Neuronal stem cell (in vitro differentiated cells): ENCODE data around the gene RPIA.

Source experiments
- DNase-seq: peaks from one replicate; pipeline ENCODE4 v3.0.0-alpha.2; 2013; ENCODE audit warnings: low spot score
- H2AFZ ChIP-seq: one replicate; pipeline ENCODE4 v1.6.1; 2013; ENCODE audit warnings: mild to moderate bottlenecking, low read length, inconsistent platforms
- H2AK5ac ChIP-seq: 2 replicates; pipeline ENCODE4 v1.6.1; 2013; ENCODE audit warnings: low read depth, mild to moderate bottlenecking, inconsistent platforms, low read length, moderate library complexity, mixed read lengths
- H2BK120ac ChIP-seq: 2 replicates; pipeline ENCODE4 v1.6.1; 2013; ENCODE audit warnings: low read depth, mild to moderate bottlenecking, inconsistent platforms, low read length, moderate library complexity, mixed read lengths
- H2BK12ac ChIP-seq: one replicate; pipeline ENCODE4 v1.6.1; 2013; ENCODE audit warnings: low read length, inconsistent platforms
- H2BK15ac ChIP-seq: 2 replicates; pipeline ENCODE4 v1.6.1; 2013; ENCODE audit warnings: mild to moderate bottlenecking, low read length, inconsistent platforms, mixed read lengths
- H2BK5ac ChIP-seq: one replicate; pipeline ENCODE4 v1.6.1; 2013; ENCODE audit warnings: inconsistent platforms, mild to moderate bottlenecking, low read length, moderate library complexity
- H3K14ac ChIP-seq: one replicate; pipeline ENCODE4 v1.6.1; 2013; ENCODE audit warnings: low read length, inconsistent platforms
- H3K18ac ChIP-seq: 2 replicates; pipeline ENCODE4 v1.6.1; 2013; ENCODE audit warnings: low read length, inconsistent platforms
- H3K23ac ChIP-seq: 2 replicates; pipeline ENCODE4 v1.6.1; 2013; ENCODE audit warnings: low read depth, mild to moderate bottlenecking, mixed read lengths, low read length, inconsistent platforms; ENCODE audit not compliant: poor library complexity
- H3K27ac ChIP-seq: replicated peaks from 3 replicates; pipeline ENCODE4 v1.5.1; 2013; ENCODE audit warnings: low read length, inconsistent platforms
- H3K27me3 ChIP-seq, 3 experiments: 2 replicates each; pipeline ENCODE4 v1.6.1; 2013; ENCODE audit warnings: low read length in 3 of 3, mild to moderate bottlenecking in 2 of 3, inconsistent platforms in 1 of 3, low read depth in 1 of 3, mixed read lengths in 1 of 3, moderate library complexity in 1 of 3; ENCODE audit not compliant: control insufficient read depth in 3 of 3, insufficient read depth in 3 of 3
- H3K36me3 ChIP-seq, 2 donors: replicated peaks in 1 of 2; 2 replicates each; pipeline ENCODE4 v1.6.1; 2013; ENCODE audit warnings: low read length in 2 of 2; ENCODE audit not compliant: control insufficient read depth in 2 of 2, insufficient read depth in 2 of 2
- H3K4ac ChIP-seq: 2 replicates; pipeline ENCODE4 v1.6.1; 2013; ENCODE audit warnings: inconsistent platforms, mild to moderate bottlenecking, low read length, moderate library complexity
- H3K4me1 ChIP-seq, 2 donors: 1 replicate in 1 of 2; 2 replicates in 1 of 2; pipeline ENCODE4 v1.6.1; 2013; ENCODE audit warnings: low read length in 2 of 2, low read depth in 1 of 2; ENCODE audit not compliant: control insufficient read depth in 2 of 2, insufficient read depth in 1 of 2
- H3K4me2 ChIP-seq: one replicate; pipeline ENCODE4 v1.6.1; 2013; ENCODE audit warnings: mild to moderate bottlenecking, low read length, inconsistent platforms; ENCODE audit not compliant: insufficient read depth, poor library complexity, severe bottlenecking
- H3K4me3 ChIP-seq, 2 donors: 2 replicates each; pipeline ENCODE4 v1.5.1; 2013; ENCODE audit warnings: low read length in 2 of 2, mild to moderate bottlenecking in 2 of 2, inconsistent platforms in 1 of 2, moderate library complexity in 1 of 2
- H3K79me1 ChIP-seq: one replicate; pipeline ENCODE4 v1.6.1; 2013; ENCODE audit warnings: low read depth, mild to moderate bottlenecking, inconsistent platforms, low read length, moderate library complexity
- H3K9ac ChIP-seq: one replicate; pipeline ENCODE4 v1.6.1; 2013; ENCODE audit warnings: mild to moderate bottlenecking, low read depth, low read length, inconsistent platforms; ENCODE audit not compliant: poor library complexity
- H3K9me3 ChIP-seq, 2 donors: replicated peaks in 1 of 2; 2 replicates each; pipeline versions ENCODE3 to v1.6.1; 2013; ENCODE audit warnings: low read length in 2 of 2, mild to moderate bottlenecking in 2 of 2, inconsistent platforms in 1 of 2, low read depth in 1 of 2, mixed read lengths in 1 of 2, moderate library complexity in 1 of 2; ENCODE audit not compliant: control insufficient read depth in 2 of 2, insufficient read depth in 1 of 2
- H4K8ac ChIP-seq: one replicate; pipeline ENCODE4 v1.6.1; 2013; ENCODE audit warnings: low read depth, mild to moderate bottlenecking, inconsistent platforms, low read length, moderate library complexity
- H4K91ac ChIP-seq: one replicate; pipeline ENCODE4 v1.6.1; 2013; ENCODE audit warnings: low read length, low read depth, mild to moderate bottlenecking, inconsistent platforms; ENCODE audit not compliant: poor library complexity
- WGBS, 2 donors: extraction: QIAGEN DNeasy Blood & Tissue Kit; methylation state at CpG; one replicate each; pipeline ENCODE4 v1.1.7; 2013; ENCODE audit warnings: missing lambda C conversion rate in 2 of 2, mixed read lengths in 1 of 2; ENCODE audit not compliant: insufficient read length in 2 of 2, insufficient replicate concordance in 1 of 2; ENCODE audit errors: extremely low coverage in 2 of 2; 5-methylcytosine and 5-hydroxymethylcytosine counted together

RPIA gene

DNA sequence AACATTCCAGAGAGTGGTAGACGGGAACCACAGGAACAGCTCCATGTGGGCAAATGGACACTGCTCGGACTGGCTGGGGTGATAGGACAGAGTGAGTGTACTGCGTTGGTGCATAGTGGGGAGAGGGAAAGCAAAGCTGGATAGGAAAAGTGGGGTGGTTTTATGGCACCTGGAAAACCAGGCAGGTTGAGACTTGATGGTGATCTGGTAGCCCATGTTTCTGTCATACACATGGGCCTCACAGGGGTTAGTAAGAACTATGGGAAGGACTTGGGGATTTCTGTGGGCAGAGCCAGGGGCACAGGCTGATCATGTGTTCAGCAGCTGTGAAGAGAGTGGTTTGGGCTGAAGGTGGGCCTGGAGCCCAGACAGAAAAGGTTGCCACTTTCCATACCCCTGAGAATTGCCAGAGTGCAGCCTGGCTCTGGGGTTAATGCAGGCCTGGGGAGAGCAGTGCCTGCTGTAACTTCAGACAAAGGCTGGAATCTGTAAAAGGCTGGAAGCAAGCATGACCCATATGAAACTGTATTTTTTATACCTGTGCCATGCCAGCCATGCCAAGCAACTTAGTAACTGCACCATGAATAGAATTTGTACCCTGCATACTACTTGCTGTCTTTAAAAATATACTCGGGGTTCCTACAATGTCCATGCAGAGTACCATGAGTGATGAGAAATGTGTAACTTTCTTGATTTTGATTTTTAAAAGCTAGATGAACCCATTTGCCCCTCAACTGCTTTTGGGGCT, 41.9 kb downstream of the RPIA start:
- Histone ChIP-seq H3K27ac (no peak overlapping the region), H3K18ac (no peak overlapping the region), H2AK5ac (no peak overlapping the region), H4K91ac (no peak overlapping the region), H2BK120ac (no peak overlapping the region), H3K4me2 (no peak overlapping the region), H2AFZ (no peak overlapping the region), H4K8ac (no peak overlapping the region), H3K36me3 (peaks cover 11 to 60% of the 10 kb centered on the region in 2 donors), H3K23ac (no peak overlapping the region), H3K4me1 (no peaks in the 10 kb centered on the region), H3K4ac (no peak overlapping the region), H2BK5ac (no peak overlapping the region), H3K79me1 (no peaks in the 10 kb centered on the region), H3K9ac (no peak overlapping the region), H3K27me3 (no peaks in the 10 kb centered on the region), H3K9me3 (no peaks in the 10 kb centered on the region), H2BK12ac (no peak overlapping the region), H2BK15ac (no peak overlapping the region), H3K4me3 (no peak overlapping the region), H3K14ac (no peak overlapping the region)
- DNase-seq, result no peak
- WGBS, 2 donors, result no CpG with 5 or more reads among the region's 4 CpGs

DNA sequence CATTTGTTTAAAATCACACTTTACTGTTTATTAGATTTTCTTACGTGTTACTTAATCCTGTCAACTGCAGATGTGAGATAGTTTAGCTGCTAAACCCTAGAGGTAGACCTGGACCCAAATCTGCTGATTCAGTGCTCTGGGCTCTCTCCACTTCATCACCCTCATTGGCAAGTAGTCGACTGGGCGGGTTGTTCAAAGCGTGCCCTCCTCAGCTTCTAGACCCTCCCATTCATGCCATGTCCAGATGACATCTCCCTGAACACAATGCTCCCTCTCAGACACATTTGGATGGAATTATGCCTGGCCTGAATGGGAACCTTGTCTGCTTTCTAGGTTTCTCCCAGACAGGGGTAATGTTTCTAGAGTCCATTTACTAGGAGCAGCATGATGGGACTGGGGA, 43.7 kb downstream of the RPIA start:
- no peak for DNase-seq
- Histone ChIP-seq H3K4me3 (no peak overlapping the region), H3K4me2 (no peak overlapping the region), H3K27ac (no peak overlapping the region), H3K23ac (no peak overlapping the region), H4K91ac (no peak overlapping the region), H3K36me3 (peaks cover 11 to 64% of the 10 kb centered on the region in 2 donors), H2AK5ac (no peak overlapping the region), H2BK120ac (no peak overlapping the region), H2BK5ac (no peak overlapping the region), H2AFZ (no peak overlapping the region), H3K18ac (no peak overlapping the region), H2BK15ac (no peak overlapping the region), H3K4me1 (no peaks in the 10 kb centered on the region), H3K9me3 (no peaks in the 10 kb centered on the region), H3K79me1 (no peaks in the 10 kb centered on the region), H2BK12ac (no peak overlapping the region), H3K9ac (no peak overlapping the region), H3K14ac (no peak overlapping the region), H3K4ac (no peak overlapping the region), H4K8ac (no peak overlapping the region), H3K27me3 (no peaks in the 10 kb centered on the region)
- WGBS, 2 donors, result no CpG with 5 or more reads among the region's 4 CpGs

DNA sequence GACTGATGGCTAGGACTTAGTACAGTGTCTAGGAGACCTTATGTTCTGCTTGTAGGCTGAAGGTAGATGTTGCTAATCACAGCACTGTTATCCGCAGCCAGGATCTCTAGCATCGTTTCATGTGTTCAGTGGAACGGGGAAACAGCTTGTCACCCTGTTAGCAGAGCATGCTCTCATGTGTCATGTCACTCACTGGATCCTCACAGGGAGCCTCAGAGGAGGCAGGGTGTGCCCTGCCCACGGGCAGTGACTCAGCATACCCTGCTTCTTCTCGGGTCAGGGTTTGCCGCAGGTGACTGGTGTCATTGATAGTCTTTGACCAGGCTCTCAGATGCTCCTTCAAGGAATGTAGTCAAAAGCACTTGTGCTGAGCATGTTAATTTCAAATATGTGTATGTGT, 44.4 kb downstream of the RPIA start:
- Histone ChIP-seq H3K4me2 (no peak overlapping the region), H3K36me3 (peaks cover 11 to 70% of the 10 kb centered on the region in 2 donors), H2BK120ac (no peak overlapping the region), H2BK15ac (no peak overlapping the region), H3K14ac (no peak overlapping the region), H4K91ac (no peak overlapping the region), H3K9me3 (no peaks in the 10 kb centered on the region), H3K27ac (no peak overlapping the region), H2BK5ac (no peak overlapping the region), H4K8ac (no peak overlapping the region), H3K9ac (no peak overlapping the region), H3K18ac (no peak overlapping the region), H3K27me3 (no peaks in the 10 kb centered on the region), H3K4ac (no peak overlapping the region), H2AFZ (no peak overlapping the region), H3K23ac (no peak overlapping the region), H3K4me1 (no peaks in the 10 kb centered on the region), H2BK12ac (no peak overlapping the region), H3K4me3 (no peak overlapping the region), H3K79me1 (no peaks in the 10 kb centered on the region), H2AK5ac (no peak overlapping the region)
- no peak for DNase-seq
- WGBS, 2 donors, result no CpG with 5 or more reads among the region's 6 CpGs

DNA sequence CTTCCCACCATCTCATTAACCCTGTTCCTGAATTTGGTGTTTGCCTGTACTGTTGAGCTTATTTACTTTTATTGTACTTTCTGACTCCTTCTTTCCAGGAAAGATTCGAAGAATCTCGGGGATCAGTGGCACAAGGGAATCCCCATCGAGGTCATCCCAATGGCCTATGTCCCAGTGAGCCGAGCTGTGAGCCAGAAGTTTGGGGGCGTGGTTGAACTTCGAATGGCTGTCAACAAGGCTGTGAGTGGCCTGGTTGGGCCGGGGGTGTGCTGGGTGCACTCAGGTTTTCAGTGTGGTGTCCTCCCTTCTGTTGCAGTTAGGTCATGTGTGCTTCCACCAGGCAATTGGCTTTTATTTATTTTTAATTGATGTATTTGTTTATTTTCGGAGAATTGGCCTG, 45.0 kb downstream of the RPIA start:
- WGBS, 2 donors, result no CpG with 5 or more reads among the region's 8 CpGs
- peaks cover 11 to 76% of the 10 kb centered on the region in 2 donors for H3K36me3 ChIP-seq

More for the DNA sequence above, 45.0 kb downstream of the RPIA start:
- Histone ChIP-seq H3K4ac (no peak overlapping the region), H2BK5ac (no peak overlapping the region), H3K18ac (no peak overlapping the region), H2AFZ (no peak overlapping the region), H3K23ac (no peak overlapping the region), H3K9ac (no peak overlapping the region), H2BK120ac (no peak overlapping the region), H4K8ac (no peak overlapping the region), H2BK12ac (no peak overlapping the region), H4K91ac (no peak overlapping the region), H3K9me3 (no peaks in the 10 kb centered on the region), H3K4me1 (no peaks in the 10 kb centered on the region), H3K27ac (no peak overlapping the region), H2AK5ac (no peak overlapping the region), H3K4me3 (no peak overlapping the region), H2BK15ac (no peak overlapping the region), H3K14ac (no peak overlapping the region), H3K27me3 (no peaks in the 10 kb centered on the region), H3K79me1 (no peaks in the 10 kb centered on the region), H3K4me2 (no peak overlapping the region)
- DNase-seq, result no peak
